ENCODE measurements around the gene ZBTB5. TPM values are rescaled to one million over a fixed set of nuclear protein-coding genes. Genes with fewer than 3 reads are reported as not detected.
A peak's percentile ranks its signal among the peaks of the same experiment; 100 is the strongest.

Gene ZBTB5
- total RNA-seq, 2 experiments from 2014 or later: 7.0 to 7.6 TPM

GRCh38 chr9:37446401-37446800 is 18.8 kb downstream of the ZBTB5 start:
- Mint-ChIP-seq H3K36me3 (peaks cover 26% of the 10 kb centered on the region), H3K4me3 (no peak overlapping the region), H3K27ac (no peak overlapping the region), H3K9me3 (no peaks in the 10 kb centered on the region), H3K27me3 (no peaks in the 10 kb centered on the region), H3K4me1 (peaks cover 15% of the 10 kb centered on the region)
- DNase-seq: no peak

- H3K9me3 Mint-ChIP-seq: no peaks in the 10 kb centered on the region
- H3K27me3 Mint-ChIP-seq: no peaks in the 10 kb centered on the region
- H3K4me3 Mint-ChIP-seq: no peak overlapping the region
- H3K27ac Mint-ChIP-seq: no peak overlapping the region
- H3K4me1 Mint-ChIP-seq: peaks cover 12% of the 10 kb centered on the region
- H3K36me3 Mint-ChIP-seq: peaks cover 28% of the 10 kb centered on the region
- no peak for DNase-seq
Observed at GRCh38 chr9:37445832-37446231, 19.4 kb downstream of the ZBTB5 start.

- Mint-ChIP-seq H3K4me1 (peaks cover 11% of the 10 kb centered on the region), H3K36me3 (peaks cover 26% of the 10 kb centered on the region), H3K27me3 (no peaks in the 10 kb centered on the region), H3K27ac (no peak overlapping the region), H3K4me3 (no peak overlapping the region), H3K9me3 (no peaks in the 10 kb centered on the region)
- no peak for DNase-seq
Observed at GRCh38 chr9:37444890-37445289, 20.4 kb downstream of the ZBTB5 start.

GRCh38 chr9:37443566-37443965 is 21.7 kb downstream of the ZBTB5 start:
- peaks cover 11% of the 10 kb centered on the region for H3K4me1 Mint-ChIP-seq
- no peaks in the 10 kb centered on the region for H3K27me3 Mint-ChIP-seq
- no peak overlapping the region for H3K4me3 Mint-ChIP-seq
- no peak overlapping the region for H3K27ac Mint-ChIP-seq
- no peak for DNase-seq
- peaks cover 24% of the 10 kb centered on the region for H3K36me3 Mint-ChIP-seq
- no peaks in the 10 kb centered on the region for H3K9me3 Mint-ChIP-seq

- Mint-ChIP-seq H3K4me1 (peaks cover 9% of the 10 kb centered on the region), H3K4me3 (no peak overlapping the region), H3K36me3 (peaks cover 25% of the 10 kb centered on the region), H3K27me3 (no peaks in the 10 kb centered on the region), H3K9me3 (no peaks in the 10 kb centered on the region), H3K27ac (no peak overlapping the region)
- DNase-seq: no peak
Observed at GRCh38 chr9:37442556-37442955, 22.7 kb downstream of the ZBTB5 start.

- H3K27ac Mint-ChIP-seq: no peak overlapping the region
- H3K9me3 Mint-ChIP-seq: no peaks in the 10 kb centered on the region
- H3K36me3 Mint-ChIP-seq: peaks cover 24% of the 10 kb centered on the region
- no peak for DNase-seq
- H3K4me1 Mint-ChIP-seq: peaks cover 6% of the 10 kb centered on the region
- no peaks in the 10 kb centered on the region for H3K27me3 Mint-ChIP-seq
- H3K4me3 Mint-ChIP-seq: no peak overlapping the region
Observed at GRCh38 chr9:37441776-37442370, 23.4 kb downstream of the ZBTB5 start.

GRCh38 chr9:37438359-37438758 is 26.9 kb downstream of the ZBTB5 start:
- no peaks in the 10 kb centered on the region for H3K4me1 Mint-ChIP-seq
- H3K27ac Mint-ChIP-seq: no peak overlapping the region
- no peaks in the 10 kb centered on the region for H3K9me3 Mint-ChIP-seq
- H3K27me3 Mint-ChIP-seq: no peaks in the 10 kb centered on the region
- H3K4me3 Mint-ChIP-seq: no peak overlapping the region
- H3K36me3 Mint-ChIP-seq: peaks cover 14% of the 10 kb centered on the region
- DNase-seq: no peak

- peak overlapping the region; percentile 11 for H3K27ac Mint-ChIP-seq
- no peak for DNase-seq
- H3K9me3 Mint-ChIP-seq: no peaks in the 10 kb centered on the region
- peaks cover 2% of the 10 kb centered on the region for H3K4me1 Mint-ChIP-seq
- no peaks in the 10 kb centered on the region for H3K27me3 Mint-ChIP-seq
- no peak overlapping the region for H3K4me3 Mint-ChIP-seq
- H3K36me3 Mint-ChIP-seq: peaks cover 14% of the 10 kb centered on the region
Observed at GRCh38 chr9:37437621-37438020, 27.6 kb downstream of the ZBTB5 start.

- Mint-ChIP-seq H3K27ac (no peak overlapping the region), H3K4me3 (no peak overlapping the region)
Observed at GRCh38 chr9:37437010-37437409, 28.2 kb downstream of the ZBTB5 start.

GRCh38 chr9:37436540-37436939 is 28.7 kb downstream of the ZBTB5 start:
- peaks cover 10% of the 10 kb centered on the region for H3K36me3 Mint-ChIP-seq
- H3K4me3 Mint-ChIP-seq: no peak overlapping the region
- no peaks in the 10 kb centered on the region for H3K9me3 Mint-ChIP-seq
- DNase-seq: no peak
- no peaks in the 10 kb centered on the region for H3K27me3 Mint-ChIP-seq
- no peak overlapping the region for H3K27ac Mint-ChIP-seq
- peaks cover 4% of the 10 kb centered on the region for H3K4me1 Mint-ChIP-seq

More at GRCh38 chr9:37437010-37437409, 28.2 kb downstream of the ZBTB5 start:
- no peaks in the 10 kb centered on the region for H3K9me3 Mint-ChIP-seq
- DNase-seq: no peak
- H3K27me3 Mint-ChIP-seq: no peaks in the 10 kb centered on the region
- peaks cover 4% of the 10 kb centered on the region for H3K4me1 Mint-ChIP-seq
- H3K36me3 Mint-ChIP-seq: peaks cover 14% of the 10 kb centered on the region

- Mint-ChIP-seq H3K4me3 (no peak overlapping the region), H3K27me3 (no peaks in the 10 kb centered on the region), H3K27ac (no peak overlapping the region), H3K36me3 (peaks cover 5% of the 10 kb centered on the region), H3K9me3 (no peaks in the 10 kb centered on the region), H3K4me1 (peaks cover 4% of the 10 kb centered on the region)
- DNase-seq: no peak
Observed at GRCh38 chr9:37433867-37434371, 31.3 kb downstream of the ZBTB5 start.

- Mint-ChIP-seq H3K4me3 (no peak overlapping the region), H3K4me1 (peaks cover 4% of the 10 kb centered on the region), H3K27me3 (no peaks in the 10 kb centered on the region), H3K27ac (no peak overlapping the region), H3K36me3 (peaks cover 10% of the 10 kb centered on the region), H3K9me3 (no peaks in the 10 kb centered on the region)
- DNase-seq: no peak
Observed at GRCh38 chr9:37432020-37432419, 33.2 kb downstream of the ZBTB5 start.

- H3K4me1 Mint-ChIP-seq: peaks cover 6% of the 10 kb centered on the region
- peaks cover 18% of the 10 kb centered on the region for H3K36me3 Mint-ChIP-seq
- no peak for DNase-seq
- H3K27ac Mint-ChIP-seq: peak overlapping the region; percentile 51
- H3K27me3 Mint-ChIP-seq: no peaks in the 10 kb centered on the region
- H3K9me3 Mint-ChIP-seq: no peaks in the 10 kb centered on the region
- no peak overlapping the region for H3K4me3 Mint-ChIP-seq
Observed at GRCh38 chr9:37430841-37431597, 34.2 kb downstream of the ZBTB5 start.

- no peak for DNase-seq
- Mint-ChIP-seq H3K4me3 (no peak overlapping the region), H3K4me1 (peaks cover 13% of the 10 kb centered on the region)
Observed at GRCh38 chr9:37429441-37430285, 35.6 kb downstream of the ZBTB5 start.

GRCh38 chr9:37428345-37428744 is 36.9 kb downstream of the ZBTB5 start:
- no peak overlapping the region for H3K4me3 Mint-ChIP-seq
- H3K9me3 Mint-ChIP-seq: no peaks in the 10 kb centered on the region
- H3K4me1 Mint-ChIP-seq: peaks cover 20% of the 10 kb centered on the region
- H3K27me3 Mint-ChIP-seq: no peaks in the 10 kb centered on the region
- no peak overlapping the region for H3K27ac Mint-ChIP-seq
- DNase-seq: no peak
- peaks cover 16% of the 10 kb centered on the region for H3K36me3 Mint-ChIP-seq

More at GRCh38 chr9:37429441-37430285, 35.6 kb downstream of the ZBTB5 start:
- Mint-ChIP-seq H3K27me3 (no peaks in the 10 kb centered on the region), H3K36me3 (peaks cover 18% of the 10 kb centered on the region), H3K9me3 (no peaks in the 10 kb centered on the region), H3K27ac (no peak overlapping the region)
